Kidney (tissue), 14 donors: Measurements from ENCODE around the gene BCAS3. TPM values are rescaled to one million over a fixed set of nuclear protein-coding genes. Genes with fewer than 3 reads are reported as not detected.

Experiments used
- DNase-seq, 5 donors: peaks; one replicate each; pipeline ENCODE4 v3.0.0-alpha.2; 2013 to 2020
- FAIRE-seq: peaks from 2 replicates; lab custom pipeline; 2012; peaks lifted over from hg19 to GRCh38; lab: Jason Lieb, UNC
- H3K27ac ChIP-seq, 2 donors: one replicate each; pipeline ENCODE4 v1.7.0; 2013; ENCODE audit warnings: low read depth in 2 of 2, low read length in 2 of 2, inconsistent platforms in 1 of 2
- H3K27me3 ChIP-seq: one replicate; pipeline ENCODE4 v1.7.1; 2013; ENCODE audit warnings: low read length, inconsistent platforms; ENCODE audit not compliant: control insufficient read depth, insufficient read depth
- H3K36me3 ChIP-seq, 3 donors: one replicate each; pipeline versions ENCODE4 v1.7.0 to v1.7.1; 2013; ENCODE audit warnings: low read length in 3 of 3, control low read depth in 1 of 3, inconsistent platforms in 1 of 3; ENCODE audit not compliant: insufficient read depth in 3 of 3, control insufficient read depth in 2 of 3
- H3K4me1 ChIP-seq, 3 donors: one replicate each; pipeline versions ENCODE4 v1.7.0 to v1.7.1; 2013; ENCODE audit warnings: low read length in 3 of 3, inconsistent platforms in 1 of 3, low read depth in 1 of 3; ENCODE audit not compliant: control insufficient read depth in 2 of 3, insufficient read depth in 2 of 3
- H3K4me3 ChIP-seq, 3 donors: one replicate each; pipeline versions ENCODE4 v1.7.0 to v1.8.1; 2013; ENCODE audit warnings: low read length in 3 of 3, control low read depth in 1 of 3, inconsistent platforms in 1 of 3
- H3K9ac ChIP-seq, 3 donors: one replicate each; pipeline versions ENCODE4 v1.7.0 to v1.7.1; 2013; ENCODE audit warnings: low read length in 3 of 3, control low read depth in 1 of 3, inconsistent platforms in 1 of 3
- H3K9me3 ChIP-seq, 3 donors: one replicate each; pipeline versions ENCODE4 v1.7.0 to v1.7.1; 2013; ENCODE audit warnings: low read length in 3 of 3, control low read depth in 1 of 3, inconsistent platforms in 1 of 3; ENCODE audit not compliant: control insufficient read depth in 2 of 3, insufficient read depth in 1 of 3
- intact Hi-C: fragments of 100-400 bp; cut with DNase I; formaldehyde crosslinking; loops from one replicate; pipeline ENCODE4 v1.11.1; 2022
- polyA plus RNA-seq: library from polyadenylated mRNA; stranded (reverse); fragments of 350-450 nt; fragmentation: Illumina TruSeq; extraction: RNeasy Lipid Tissue Mini Kit (QIAGEN cat#74804); gene quantifications from one replicate; pipeline ENCODE4 v1.2.3, GENCODE V29; 2014; ENCODE audit warnings: low read depth, low replicate concordance; ENCODE audit not compliant: insufficient read depth
- total RNA-seq: library from RNA; stranded (reverse); fragmentation: NEBNext Ultra II Directional; extraction: Animal tissue kit (Norgen Biotek cat#: 25700); gene quantifications from one replicate; pipeline ENCODE4 v1.2.1, GENCODE V29; 2021
- TF ChIP-seq, protein P1 (sequence below): IDR thresholded peaks from 3 replicates; pipeline ENCODE4 v1.5.1; 2012; ENCODE audit warnings: mild to moderate bottlenecking, moderate library complexity, borderline replicate concordance; ENCODE audit not compliant: insufficient read depth; ENCODE audit errors: extremely low read depth
- donor health status: control.
- donor health status: control.
- donor health status: control.
- donor health status: control.
- donor health status: control.
- donor health status: DM: yes; HTN: yes; CAD: no.
- donor health status: Normal renal cell carcinoma (clear cell type).

The BCAS3 gene
- total and polyA plus RNA-seq, 2 donors from 2014 or later, result 18.3 to 44.1 TPM

DNA sequence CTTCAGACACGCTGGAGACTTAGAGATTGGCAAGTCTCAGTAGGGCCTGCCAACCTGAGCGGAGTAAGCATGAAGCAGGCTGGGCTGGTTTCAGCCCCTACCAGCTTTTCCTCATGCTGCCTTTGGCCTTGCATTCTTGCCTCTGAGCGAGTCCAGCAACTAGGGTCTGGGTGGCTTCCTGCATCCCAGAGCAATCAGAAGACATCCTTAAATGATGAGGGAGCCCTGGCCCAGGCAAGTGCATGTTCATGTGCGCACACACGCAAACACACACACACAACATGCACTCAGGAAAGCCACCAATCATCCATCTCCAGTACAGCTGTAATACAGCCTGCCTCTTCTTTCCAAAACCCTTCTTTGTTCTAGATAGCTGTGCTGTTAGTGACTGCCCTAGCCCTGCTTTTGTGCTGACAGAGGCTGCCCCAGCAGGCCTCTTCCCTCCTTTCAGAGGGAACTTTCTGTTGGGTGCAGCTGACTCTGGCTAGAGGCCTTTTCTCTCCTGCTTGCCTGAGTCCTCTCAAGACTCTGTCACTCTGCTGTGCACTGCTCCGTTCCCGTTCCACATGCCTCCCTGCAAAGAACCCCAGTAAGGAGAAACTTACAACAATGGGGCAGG is 691.3 kb downstream of the BCAS3 start:
- Histone ChIP-seq H3K27ac (no peak overlapping the region), H3K9me3 (no peaks in the 10 kb centered on the region), H3K4me1 (peaks cover 0 to 5% (median 0%) of the 10 kb centered on the region in 3 donors), H3K36me3 (no peaks in the 10 kb centered on the region), H3K9ac (no peak overlapping the region), H3K4me3 (no peak overlapping the region), H3K27me3 (no peaks in the 10 kb centered on the region)
- TF ChIP-seq, protein P1, sequence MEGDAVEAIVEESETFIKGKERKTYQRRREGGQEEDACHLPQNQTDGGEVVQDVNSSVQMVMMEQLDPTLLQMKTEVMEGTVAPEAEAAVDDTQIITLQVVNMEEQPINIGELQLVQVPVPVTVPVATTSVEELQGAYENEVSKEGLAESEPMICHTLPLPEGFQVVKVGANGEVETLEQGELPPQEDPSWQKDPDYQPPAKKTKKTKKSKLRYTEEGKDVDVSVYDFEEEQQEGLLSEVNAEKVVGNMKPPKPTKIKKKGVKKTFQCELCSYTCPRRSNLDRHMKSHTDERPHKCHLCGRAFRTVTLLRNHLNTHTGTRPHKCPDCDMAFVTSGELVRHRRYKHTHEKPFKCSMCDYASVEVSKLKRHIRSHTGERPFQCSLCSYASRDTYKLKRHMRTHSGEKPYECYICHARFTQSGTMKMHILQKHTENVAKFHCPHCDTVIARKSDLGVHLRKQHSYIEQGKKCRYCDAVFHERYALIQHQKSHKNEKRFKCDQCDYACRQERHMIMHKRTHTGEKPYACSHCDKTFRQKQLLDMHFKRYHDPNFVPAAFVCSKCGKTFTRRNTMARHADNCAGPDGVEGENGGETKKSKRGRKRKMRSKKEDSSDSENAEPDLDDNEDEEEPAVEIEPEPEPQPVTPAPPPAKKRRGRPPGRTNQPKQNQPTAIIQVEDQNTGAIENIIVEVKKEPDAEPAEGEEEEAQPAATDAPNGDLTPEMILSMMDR, result no peak
- no peak for FAIRE-seq
- no peak for DNase-seq
- intact Hi-C loops, result no loop called here

DNA sequence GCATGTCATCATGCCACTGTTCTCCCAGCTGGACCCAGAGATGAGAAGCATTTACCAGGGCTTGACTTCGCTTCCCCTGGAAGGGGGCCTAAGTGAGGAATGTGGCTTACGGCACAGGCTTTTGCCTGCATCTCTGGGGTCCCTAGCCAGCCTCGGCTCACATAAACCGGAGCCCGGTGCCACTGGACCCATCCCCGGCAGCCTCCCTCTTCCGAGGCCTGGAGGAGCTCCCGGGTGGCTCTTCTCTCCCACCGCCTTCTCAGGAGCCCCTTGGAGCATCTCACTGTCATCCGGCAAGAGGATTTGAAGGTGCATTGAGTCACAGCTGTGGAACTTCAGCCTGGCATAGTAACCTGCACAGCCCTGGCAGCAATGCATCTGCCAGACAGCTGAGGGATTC is 692.1 kb downstream of the BCAS3 start:
- Histone ChIP-seq H3K9me3 (no peaks in the 10 kb centered on the region), H3K4me1 (peaks cover 0 to 5% (median 0%) of the 10 kb centered on the region in 3 donors), H3K27ac (no peak overlapping the region), H3K4me3 (no peak overlapping the region), H3K9ac (no peak overlapping the region), H3K36me3 (no peaks in the 10 kb centered on the region), H3K27me3 (no peaks in the 10 kb centered on the region)
- FAIRE-seq (no peak), DNase-seq (no peak)
- TF ChIP-seq, protein P1, result no peak
- intact Hi-C loops, result no loop called here

DNA sequence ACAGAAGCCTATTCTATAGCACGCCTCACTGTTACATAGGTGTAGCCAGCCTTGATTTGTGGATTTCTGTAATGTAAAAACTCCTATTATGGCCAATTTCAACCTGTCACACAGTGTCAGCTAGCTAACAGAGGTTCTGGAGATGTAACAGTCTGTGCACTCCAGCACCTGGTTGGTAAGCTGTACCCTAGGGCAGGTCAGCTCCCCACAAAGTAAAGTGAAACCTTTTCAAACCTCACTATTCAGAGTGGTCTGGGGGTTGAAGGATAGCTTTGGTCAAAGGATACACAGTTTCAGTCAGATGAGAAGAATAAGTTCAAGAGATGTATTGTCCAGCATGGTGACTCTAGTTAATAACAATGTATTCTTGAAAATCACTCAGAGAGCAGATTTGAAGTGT is 693.5 kb downstream of the BCAS3 start:
- intact Hi-C loops, result no loop called here

More for the DNA sequence above, 693.5 kb downstream of the BCAS3 start:
- H3K27me3 ChIP-seq, result no peaks in the 10 kb centered on the region
- no peak overlapping the region for H3K27ac ChIP-seq
- DNase-seq, result no peak
- H3K4me1 ChIP-seq, result peaks cover 0 to 5% (median 0%) of the 10 kb centered on the region in 3 donors
- no peak for FAIRE-seq
- no peak overlapping the region for H3K9ac ChIP-seq
- TF ChIP-seq, protein P1, result no peak
- no peak overlapping the region for H3K4me3 ChIP-seq
- no peaks in the 10 kb centered on the region for H3K9me3 ChIP-seq
- no peaks in the 10 kb centered on the region for H3K36me3 ChIP-seq
